ENCODE data around the gene KYAT1.
"Not testable (repeated sequence)": the region's sequence is repeated elsewhere in the genome, so short reads cannot be mapped to it uniquely, and the experiment has no call there.

DNA sequence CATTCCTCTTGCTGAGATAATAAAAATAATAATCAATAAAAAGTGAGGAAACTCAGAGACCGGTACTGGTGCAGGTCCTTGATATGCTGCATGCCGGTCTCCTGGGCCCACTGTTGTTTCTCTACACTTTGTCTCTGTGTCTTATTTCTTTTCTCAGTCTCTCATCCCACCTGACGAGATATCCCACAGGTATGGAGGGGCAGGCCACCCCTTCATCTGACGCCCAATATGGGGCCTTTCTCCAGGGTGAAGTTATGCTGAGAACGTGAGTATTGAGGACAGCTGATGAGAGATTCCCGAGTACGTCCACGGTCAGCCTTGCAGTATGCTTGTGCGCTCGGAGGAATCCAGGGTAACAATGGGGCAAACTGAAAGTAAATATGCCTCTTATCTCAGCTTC lies 30.7 kb downstream of the KYAT1 start:
- TF ChIP-seq ZNF878 (CRISPR knock-in tag; IDR thresholded peaks at IDR 0.05); ZNF772 (CRISPR knock-in tag; IDR thresholded peaks at IDR 0.05); POLR2G (IDR thresholded peaks at IDR 0.05; ENCODE audit: low read depth, low read length); HNRNPH1 (optimal IDR thresholded peaks at IDR 0.05; ENCODE audit: low read depth, low read length); KLF11 (CRISPR knock-in tag; IDR thresholded peaks at IDR 0.05); GATA4 (IDR thresholded peaks at IDR 0.05; ENCODE audit: borderline replicate concordance, low read depth); SOX6 (IDR thresholded peaks at IDR 0.05); SOX6 (CRISPR knock-in tag; IDR thresholded peaks at IDR 0.05); CEBPG (CRISPR knock-in tag; IDR thresholded peaks at IDR 0.05): not testable (repeated sequence)
- TF ChIP-seq, protein P1, sequence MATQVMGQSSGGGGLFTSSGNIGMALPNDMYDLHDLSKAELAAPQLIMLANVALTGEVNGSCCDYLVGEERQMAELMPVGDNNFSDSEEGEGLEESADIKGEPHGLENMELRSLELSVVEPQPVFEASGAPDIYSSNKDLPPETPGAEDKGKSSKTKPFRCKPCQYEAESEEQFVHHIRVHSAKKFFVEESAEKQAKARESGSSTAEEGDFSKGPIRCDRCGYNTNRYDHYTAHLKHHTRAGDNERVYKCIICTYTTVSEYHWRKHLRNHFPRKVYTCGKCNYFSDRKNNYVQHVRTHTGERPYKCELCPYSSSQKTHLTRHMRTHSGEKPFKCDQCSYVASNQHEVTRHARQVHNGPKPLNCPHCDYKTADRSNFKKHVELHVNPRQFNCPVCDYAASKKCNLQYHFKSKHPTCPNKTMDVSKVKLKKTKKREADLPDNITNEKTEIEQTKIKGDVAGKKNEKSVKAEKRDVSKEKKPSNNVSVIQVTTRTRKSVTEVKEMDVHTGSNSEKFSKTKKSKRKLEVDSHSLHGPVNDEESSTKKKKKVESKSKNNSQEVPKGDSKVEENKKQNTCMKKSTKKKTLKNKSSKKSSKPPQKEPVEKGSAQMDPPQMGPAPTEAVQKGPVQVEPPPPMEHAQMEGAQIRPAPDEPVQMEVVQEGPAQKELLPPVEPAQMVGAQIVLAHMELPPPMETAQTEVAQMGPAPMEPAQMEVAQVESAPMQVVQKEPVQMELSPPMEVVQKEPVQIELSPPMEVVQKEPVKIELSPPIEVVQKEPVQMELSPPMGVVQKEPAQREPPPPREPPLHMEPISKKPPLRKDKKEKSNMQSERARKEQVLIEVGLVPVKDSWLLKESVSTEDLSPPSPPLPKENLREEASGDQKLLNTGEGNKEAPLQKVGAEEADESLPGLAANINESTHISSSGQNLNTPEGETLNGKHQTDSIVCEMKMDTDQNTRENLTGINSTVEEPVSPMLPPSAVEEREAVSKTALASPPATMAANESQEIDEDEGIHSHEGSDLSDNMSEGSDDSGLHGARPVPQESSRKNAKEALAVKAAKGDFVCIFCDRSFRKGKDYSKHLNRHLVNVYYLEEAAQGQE (IDR thresholded peaks at IDR 0.05; ENCODE audit: borderline replicate concordance in 1 of 2, low read depth in 1 of 2, low read length in 2 of 2) = not testable (repeated sequence)
- TF ChIP-seq, protein P2, sequence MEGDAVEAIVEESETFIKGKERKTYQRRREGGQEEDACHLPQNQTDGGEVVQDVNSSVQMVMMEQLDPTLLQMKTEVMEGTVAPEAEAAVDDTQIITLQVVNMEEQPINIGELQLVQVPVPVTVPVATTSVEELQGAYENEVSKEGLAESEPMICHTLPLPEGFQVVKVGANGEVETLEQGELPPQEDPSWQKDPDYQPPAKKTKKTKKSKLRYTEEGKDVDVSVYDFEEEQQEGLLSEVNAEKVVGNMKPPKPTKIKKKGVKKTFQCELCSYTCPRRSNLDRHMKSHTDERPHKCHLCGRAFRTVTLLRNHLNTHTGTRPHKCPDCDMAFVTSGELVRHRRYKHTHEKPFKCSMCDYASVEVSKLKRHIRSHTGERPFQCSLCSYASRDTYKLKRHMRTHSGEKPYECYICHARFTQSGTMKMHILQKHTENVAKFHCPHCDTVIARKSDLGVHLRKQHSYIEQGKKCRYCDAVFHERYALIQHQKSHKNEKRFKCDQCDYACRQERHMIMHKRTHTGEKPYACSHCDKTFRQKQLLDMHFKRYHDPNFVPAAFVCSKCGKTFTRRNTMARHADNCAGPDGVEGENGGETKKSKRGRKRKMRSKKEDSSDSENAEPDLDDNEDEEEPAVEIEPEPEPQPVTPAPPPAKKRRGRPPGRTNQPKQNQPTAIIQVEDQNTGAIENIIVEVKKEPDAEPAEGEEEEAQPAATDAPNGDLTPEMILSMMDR (CRISPR knock-in tag; IDR thresholded peaks at IDR 0.05) = not testable (repeated sequence)
- TF ChIP-seq, protein P3, sequence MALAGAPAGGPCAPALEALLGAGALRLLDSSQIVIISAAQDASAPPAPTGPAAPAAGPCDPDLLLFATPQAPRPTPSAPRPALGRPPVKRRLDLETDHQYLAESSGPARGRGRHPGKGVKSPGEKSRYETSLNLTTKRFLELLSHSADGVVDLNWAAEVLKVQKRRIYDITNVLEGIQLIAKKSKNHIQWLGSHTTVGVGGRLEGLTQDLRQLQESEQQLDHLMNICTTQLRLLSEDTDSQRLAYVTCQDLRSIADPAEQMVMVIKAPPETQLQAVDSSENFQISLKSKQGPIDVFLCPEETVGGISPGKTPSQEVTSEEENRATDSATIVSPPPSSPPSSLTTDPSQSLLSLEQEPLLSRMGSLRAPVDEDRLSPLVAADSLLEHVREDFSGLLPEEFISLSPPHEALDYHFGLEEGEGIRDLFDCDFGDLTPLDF (CRISPR knock-in tag; IDR thresholded peaks at IDR 0.05) = not testable (repeated sequence)
- TF ChIP-seq, protein P4, sequence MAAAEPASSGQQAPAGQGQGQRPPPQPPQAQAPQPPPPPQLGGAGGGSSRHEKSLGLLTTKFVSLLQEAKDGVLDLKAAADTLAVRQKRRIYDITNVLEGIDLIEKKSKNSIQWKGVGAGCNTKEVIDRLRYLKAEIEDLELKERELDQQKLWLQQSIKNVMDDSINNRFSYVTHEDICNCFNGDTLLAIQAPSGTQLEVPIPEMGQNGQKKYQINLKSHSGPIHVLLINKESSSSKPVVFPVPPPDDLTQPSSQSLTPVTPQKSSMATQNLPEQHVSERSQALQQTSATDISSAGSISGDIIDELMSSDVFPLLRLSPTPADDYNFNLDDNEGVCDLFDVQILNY (CRISPR knock-in tag; conservative IDR thresholded peaks at IDR 0.05) = not testable (repeated sequence)
- TF ChIP-seq, protein P5, sequence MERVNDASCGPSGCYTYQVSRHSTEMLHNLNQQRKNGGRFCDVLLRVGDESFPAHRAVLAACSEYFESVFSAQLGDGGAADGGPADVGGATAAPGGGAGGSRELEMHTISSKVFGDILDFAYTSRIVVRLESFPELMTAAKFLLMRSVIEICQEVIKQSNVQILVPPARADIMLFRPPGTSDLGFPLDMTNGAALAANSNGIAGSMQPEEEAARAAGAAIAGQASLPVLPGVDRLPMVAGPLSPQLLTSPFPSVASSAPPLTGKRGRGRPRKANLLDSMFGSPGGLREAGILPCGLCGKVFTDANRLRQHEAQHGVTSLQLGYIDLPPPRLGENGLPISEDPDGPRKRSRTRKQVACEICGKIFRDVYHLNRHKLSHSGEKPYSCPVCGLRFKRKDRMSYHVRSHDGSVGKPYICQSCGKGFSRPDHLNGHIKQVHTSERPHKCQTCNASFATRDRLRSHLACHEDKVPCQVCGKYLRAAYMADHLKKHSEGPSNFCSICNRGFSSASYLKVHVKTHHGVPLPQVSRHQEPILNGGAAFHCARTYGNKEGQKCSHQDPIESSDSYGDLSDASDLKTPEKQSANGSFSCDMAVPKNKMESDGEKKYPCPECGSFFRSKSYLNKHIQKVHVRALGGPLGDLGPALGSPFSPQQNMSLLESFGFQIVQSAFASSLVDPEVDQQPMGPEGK (CRISPR knock-in tag; IDR thresholded peaks at IDR 0.05) = not testable (repeated sequence)
